WTC11 (cell line): ENCODE data around the gene FRAT1.

Experiments used
- CTCF ChIP-seq: fragments of 200-600 bp; IDR thresholded peaks from 2 replicates; pipeline ENCODE4 v1.8.0; 2022; ENCODE audit warnings: antibody characterized with exemption
- ELF4 ChIP-seq: sonication (generic); formaldehyde crosslinking; IDR thresholded peaks from 2 replicates; pipeline ENCODE4 v1.8.1; 2022; ENCODE audit warnings: low read depth, mild to moderate bottlenecking, moderate library complexity, missing genetic modification reagents
- FOXK1 ChIP-seq: sonication (generic); formaldehyde crosslinking; IDR thresholded peaks from 2 replicates; pipeline ENCODE4 v1.8.0; 2022; ENCODE audit warnings: mild to moderate bottlenecking, moderate library complexity, missing genetic modification reagents
- MAX ChIP-seq: sonication (generic); formaldehyde crosslinking; IDR thresholded peaks from 2 replicates; pipeline ENCODE4 v1.8.0; 2022; ENCODE audit warnings: mild to moderate bottlenecking, missing genetic modification reagents
- TP53 ChIP-seq: sonication (generic); formaldehyde crosslinking; IDR thresholded peaks from 2 replicates; pipeline ENCODE4 v1.8.1; 2023; ENCODE audit warnings: mild to moderate bottlenecking, missing genetic modification reagents
- TF ChIP-seq, protein P1 (sequence below): sonication (generic); formaldehyde crosslinking; IDR thresholded peaks from 2 replicates; pipeline ENCODE4 v1.8.0; 2022; ENCODE audit warnings: mild to moderate bottlenecking, missing genetic modification reagents

- TF ChIP-seq CTCF (no peak), TP53 (CRISPR knock-in tag) (no peak), MAX (CRISPR knock-in tag) (no peak), ELF4 (CRISPR knock-in tag) (no peak), FOXK1 (CRISPR knock-in tag) (no peak)
- TF ChIP-seq, protein P1, sequence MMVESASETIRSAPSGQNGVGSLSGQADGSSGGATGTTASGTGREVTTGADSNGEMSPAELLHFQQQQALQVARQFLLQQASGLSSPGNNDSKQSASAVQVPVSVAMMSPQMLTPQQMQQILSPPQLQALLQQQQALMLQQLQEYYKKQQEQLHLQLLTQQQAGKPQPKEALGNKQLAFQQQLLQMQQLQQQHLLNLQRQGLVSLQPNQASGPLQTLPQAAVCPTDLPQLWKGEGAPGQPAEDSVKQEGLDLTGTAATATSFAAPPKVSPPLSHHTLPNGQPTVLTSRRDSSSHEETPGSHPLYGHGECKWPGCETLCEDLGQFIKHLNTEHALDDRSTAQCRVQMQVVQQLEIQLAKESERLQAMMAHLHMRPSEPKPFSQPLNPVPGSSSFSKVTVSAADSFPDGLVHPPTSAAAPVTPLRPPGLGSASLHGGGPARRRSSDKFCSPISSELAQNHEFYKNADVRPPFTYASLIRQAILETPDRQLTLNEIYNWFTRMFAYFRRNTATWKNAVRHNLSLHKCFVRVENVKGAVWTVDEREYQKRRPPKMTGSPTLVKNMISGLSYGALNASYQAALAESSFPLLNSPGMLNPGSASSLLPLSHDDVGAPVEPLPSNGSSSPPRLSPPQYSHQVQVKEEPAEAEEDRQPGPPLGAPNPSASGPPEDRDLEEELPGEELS (CRISPR knock-in tag), result no peak
These were observed 16.9 kb downstream of the FRAT1 start for GRCh38 chr10:97336006-97336405.
